Fibroblast of villous mesenchyme (primary cell): ENCODE results near the gene SLC16A12. TPM values are rescaled to one million over a fixed set of nuclear protein-coding genes. Genes with fewer than 3 reads are reported as not detected.

Experiments used
- DNase-seq: peaks from one replicate; pipeline ENCODE4 v3.0.0-alpha.2; 2010; ENCODE audit warnings: low read depth
- H3K4me3 ChIP-seq: 2 replicates; pipeline ENCODE4 v1.5.1; 2011; ENCODE audit warnings: low read depth, mild to moderate bottlenecking, low read length
- CTCF ChIP-seq: IDR thresholded peaks from 2 replicates; pipeline ENCODE4 v1.5.1; 2012; ENCODE audit warnings: low read depth, mild to moderate bottlenecking, low read length; ENCODE audit not compliant: insufficient read depth
- total RNA-seq: library from RNA; depleted of rRNA; stranded (reverse); fragments of >200 nt; gene quantifications from 2 replicates; pipeline ENCODE4 v1.2.3, GENCODE V29; 2012

The SLC16A12 gene
- total RNA-seq, 1 donor, result under 0.01 TPM

GRCh38 chr10:89503652-89504370 lies 31.6 kb downstream of the SLC16A12 start:
- no peak for TF ChIP-seq CTCF
- H3K4me3 ChIP-seq, result no peak overlapping the region
- DNase-seq, result peak; percentile 81

- no peak for TF ChIP-seq CTCF
- DNase-seq, result no peak
- no peak overlapping the region for H3K4me3 ChIP-seq
Observed at GRCh38 chr10:89503151-89503550, 32.2 kb downstream of the SLC16A12 start.

- H3K4me3 ChIP-seq, result no peak overlapping the region
- TF ChIP-seq CTCF, result no peak
- DNase-seq, result no peak
Observed at GRCh38 chr10:89502549-89502948, 32.8 kb downstream of the SLC16A12 start.

GRCh38 chr10:89494575-89494974 lies 40.8 kb downstream of the SLC16A12 start:
- DNase-seq, result peak; percentile 51
- TF ChIP-seq CTCF, result no peak
- H3K4me3 ChIP-seq, result no peak overlapping the region

GRCh38 chr10:89494068-89494467 lies 41.3 kb downstream of the SLC16A12 start:
- H3K4me3 ChIP-seq, result no peak overlapping the region
- no peak for DNase-seq
- no peak for TF ChIP-seq CTCF

GRCh38 chr10:89491932-89492331 lies 43.5 kb downstream of the SLC16A12 start:
- DNase-seq, result no peak
- TF ChIP-seq CTCF, result no peak
- H3K4me3 ChIP-seq, result no peak overlapping the region
